Activated T-helper 2 cell treated with anti-CD3 and anti-CD28 coated beads, Interferon-gamma antibody, Interleukin-2, Interleukin-4, amounts not matched to agents 10 μg/mL and 5 μg/mL and 100 μg/mL, durations not matched to agents 14 hours and 24 hours and 36 hours (primary cell): ENCODE measurements around the gene HRH3. TPM values are rescaled to one million over a fixed set of nuclear protein-coding genes. Genes with fewer than 3 reads are reported as not detected.

Experiments used
- DNase-seq: peaks from one replicate; pipeline ENCODE4 v3.0.0; 2021; ENCODE audit warnings: low spot score
- H3K27ac Mint-ChIP-seq: one replicate; pipeline ENCODE4 v1.8.0; 2021; ENCODE audit warnings: mixed read lengths
- H3K27me3 Mint-ChIP-seq: one replicate; pipeline ENCODE4 v1.8.0; 2021; ENCODE audit warnings: low read depth, mixed read lengths
- H3K36me3 Mint-ChIP-seq: one replicate; pipeline ENCODE4 v1.8.0; 2021; ENCODE audit warnings: low read depth, mixed read lengths
- H3K4me1 Mint-ChIP-seq: one replicate; pipeline ENCODE4 v1.8.0; 2021; ENCODE audit warnings: low read depth, mixed read lengths
- H3K4me3 Mint-ChIP-seq: one replicate; pipeline ENCODE4 v1.8.0; 2021; ENCODE audit warnings: low read depth, mild to moderate bottlenecking, moderate library complexity, mixed read lengths
- H3K9me3 Mint-ChIP-seq: one replicate; pipeline ENCODE4 v1.8.0; 2021; ENCODE audit warnings: mixed read lengths
- intact Hi-C: fragments of 100-400 bp; cut with micrococcal nuclease; formaldehyde crosslinking; loops from one replicate; pipeline ENCODE4 v1.15.1; 2023
- total RNA-seq: library from RNA; stranded (reverse); gene quantifications from 2 replicates; pipeline ENCODE4 v1.2.3, GENCODE V29; 2022

The HRH3 gene
- total RNA-seq, 1 donor from 2014 or later = not detected

- H3K36me3 Mint-ChIP-seq = no peaks in the 10 kb centered on the region
- intact Hi-C loops = no loop called here
- H3K9me3 Mint-ChIP-seq = no peaks in the 10 kb centered on the region
- no peaks in the 10 kb centered on the region for H3K4me1 Mint-ChIP-seq
- no peak overlapping the region for H3K27ac Mint-ChIP-seq
- no peak for DNase-seq
- H3K27me3 Mint-ChIP-seq = peaks cover 10% of the 10 kb centered on the region
- H3K4me3 Mint-ChIP-seq = no peak overlapping the region
Measured at GRCh38 chr20:62225026-62225425, 4.9 kb upstream of the HRH3 start.

- Mint-ChIP-seq H3K36me3 (no peaks in the 10 kb centered on the region), H3K9me3 (no peaks in the 10 kb centered on the region), H3K27ac (no peak overlapping the region), H3K4me3 (no peak overlapping the region), H3K4me1 (no peaks in the 10 kb centered on the region), H3K27me3 (peaks cover 11% of the 10 kb centered on the region)
- no peak for DNase-seq
- intact Hi-C loops = no loop called here
Measured at GRCh38 chr20:62224113-62224855, 4.2 kb upstream of the HRH3 start.

GRCh38 chr20:62223571-62223970 is 3.5 kb upstream of the HRH3 start:
- no peak overlapping the region for H3K4me3 Mint-ChIP-seq
- H3K4me1 Mint-ChIP-seq = no peaks in the 10 kb centered on the region
- intact Hi-C loops = no loop called here
- DNase-seq = no peak
- no peaks in the 10 kb centered on the region for H3K36me3 Mint-ChIP-seq
- H3K9me3 Mint-ChIP-seq = no peaks in the 10 kb centered on the region
- no peak overlapping the region for H3K27ac Mint-ChIP-seq
- peaks cover 17% of the 10 kb centered on the region for H3K27me3 Mint-ChIP-seq

GRCh38 chr20:62222972-62223371 is 2.9 kb upstream of the HRH3 start:
- no peak overlapping the region for H3K4me3 Mint-ChIP-seq
- H3K27me3 Mint-ChIP-seq = peaks cover 17% of the 10 kb centered on the region
- no peaks in the 10 kb centered on the region for H3K9me3 Mint-ChIP-seq
- no peak overlapping the region for H3K27ac Mint-ChIP-seq
- no peaks in the 10 kb centered on the region for H3K36me3 Mint-ChIP-seq
- H3K4me1 Mint-ChIP-seq = no peaks in the 10 kb centered on the region
- intact Hi-C loops = no loop called here
- DNase-seq = no peak

- no peak overlapping the region for H3K27ac Mint-ChIP-seq
- DNase-seq = no peak
- no peak overlapping the region for H3K4me3 Mint-ChIP-seq
- no peaks in the 10 kb centered on the region for H3K36me3 Mint-ChIP-seq
- H3K27me3 Mint-ChIP-seq = peaks cover 19% of the 10 kb centered on the region
- no peaks in the 10 kb centered on the region for H3K4me1 Mint-ChIP-seq
- intact Hi-C loops = no loop called here
- H3K9me3 Mint-ChIP-seq = no peaks in the 10 kb centered on the region
Measured at GRCh38 chr20:62222266-62222850, 2.3 kb upstream of the HRH3 start.

GRCh38 chr20:62220666-62221568 is 839 bp upstream of the HRH3 start:
- peaks cover 21% of the 10 kb centered on the region for H3K27me3 Mint-ChIP-seq
- no peak overlapping the region for H3K27ac Mint-ChIP-seq
- intact Hi-C loops = no loop called here
- H3K4me1 Mint-ChIP-seq = no peaks in the 10 kb centered on the region
- DNase-seq = no peak
- no peak overlapping the region for H3K4me3 Mint-ChIP-seq
- no peaks in the 10 kb centered on the region for H3K36me3 Mint-ChIP-seq
- no peaks in the 10 kb centered on the region for H3K9me3 Mint-ChIP-seq

GRCh38 chr20:62219101-62219991 is 732 bp downstream of the HRH3 start:
- no peaks in the 10 kb centered on the region for H3K36me3 Mint-ChIP-seq
- H3K4me1 Mint-ChIP-seq = no peaks in the 10 kb centered on the region
- intact Hi-C loops = no loop called here
- H3K27me3 Mint-ChIP-seq = peaks cover 21% of the 10 kb centered on the region
- H3K27ac Mint-ChIP-seq = no peak overlapping the region
- no peaks in the 10 kb centered on the region for H3K9me3 Mint-ChIP-seq
- no peak for DNase-seq
- H3K4me3 Mint-ChIP-seq = peak overlapping the region; percentile 5

GRCh38 chr20:62217913-62218773 is 1.9 kb downstream of the HRH3 start:
- Mint-ChIP-seq H3K9me3 (no peaks in the 10 kb centered on the region), H3K4me3 (no peak overlapping the region), H3K36me3 (no peaks in the 10 kb centered on the region), H3K4me1 (no peaks in the 10 kb centered on the region), H3K27ac (no peak overlapping the region), H3K27me3 (peaks cover 21% of the 10 kb centered on the region)
- intact Hi-C loops = no loop called here
- no peak for DNase-seq

- no peak overlapping the region for H3K4me3 Mint-ChIP-seq
- H3K27ac Mint-ChIP-seq = no peak overlapping the region
- H3K9me3 Mint-ChIP-seq = no peaks in the 10 kb centered on the region
- H3K27me3 Mint-ChIP-seq = peaks cover 21% of the 10 kb centered on the region
- no peaks in the 10 kb centered on the region for H3K4me1 Mint-ChIP-seq
- intact Hi-C loops = no loop called here
- H3K36me3 Mint-ChIP-seq = no peaks in the 10 kb centered on the region
- DNase-seq = no peak
Measured at GRCh38 chr20:62216636-62217566, 3.2 kb downstream of the HRH3 start.

- no peaks in the 10 kb centered on the region for H3K4me1 Mint-ChIP-seq
- H3K9me3 Mint-ChIP-seq = no peaks in the 10 kb centered on the region
- H3K27me3 Mint-ChIP-seq = peaks cover 17% of the 10 kb centered on the region
- no peak overlapping the region for H3K4me3 Mint-ChIP-seq
- intact Hi-C loops = no loop called here
- no peaks in the 10 kb centered on the region for H3K36me3 Mint-ChIP-seq
- no peak overlapping the region for H3K27ac Mint-ChIP-seq
- DNase-seq = no peak
Measured at GRCh38 chr20:62215991-62216635, 4.0 kb downstream of the HRH3 start.
